Pulmonary artery endothelial cell (primary cell): Measurements from ENCODE around the gene IL17RB. TPM values are rescaled to one million over a fixed set of nuclear protein-coding genes. Genes with fewer than 3 reads are reported as not detected.

ENCODE experiments used
- total RNA-seq: library from RNA; depleted of rRNA; stranded (reverse); fragments of >200 nt; gene quantifications from 2 replicates; pipeline ENCODE4 v1.2.3, GENCODE V29; 2014

IL17RB gene
- total RNA-seq, 1 donor from 2014 or later = not detected

Other genes with a start within 250 kb of the IL17RB start
- gene CHDH, start 149 bp upstream of the IL17RB start, total RNA-seq = 0.07 and 0.25 TPM in 2 replicates
- gene ACTR8, start 35.6 kb downstream of the IL17RB start, total RNA-seq = 32.0 and 32.2 TPM in 2 replicates
- gene SELENOK, start 45.3 kb downstream of the IL17RB start, total RNA-seq = 18.4 and 18.5 TPM in 2 replicates